Mucosa of gallbladder (tissue), 1 donor: Measurements from ENCODE around the gene RETREG1. TPM values are rescaled to one million over a fixed set of nuclear protein-coding genes. Genes with fewer than 3 reads are reported as not detected.
"Not testable (repeated sequence)": the region's sequence is repeated elsewhere in the genome, so short reads cannot be mapped to it uniquely, and the experiment has no call there.

ENCODE experiments used
- DNase-seq: peaks from one replicate; pipeline ENCODE4 v3.0.0-alpha.2; 2020; ENCODE audit warnings: low spot score
- total RNA-seq: library from RNA; stranded (reverse); gene quantifications from one replicate; pipeline ENCODE4 v1.2.1, GENCODE V29; 2021
- donor health status: DM: no; HTN: no; CAD: no.

Gene RETREG1
- total RNA-seq, 1 donor from 2014 or later = 63.7 TPM

DNA sequence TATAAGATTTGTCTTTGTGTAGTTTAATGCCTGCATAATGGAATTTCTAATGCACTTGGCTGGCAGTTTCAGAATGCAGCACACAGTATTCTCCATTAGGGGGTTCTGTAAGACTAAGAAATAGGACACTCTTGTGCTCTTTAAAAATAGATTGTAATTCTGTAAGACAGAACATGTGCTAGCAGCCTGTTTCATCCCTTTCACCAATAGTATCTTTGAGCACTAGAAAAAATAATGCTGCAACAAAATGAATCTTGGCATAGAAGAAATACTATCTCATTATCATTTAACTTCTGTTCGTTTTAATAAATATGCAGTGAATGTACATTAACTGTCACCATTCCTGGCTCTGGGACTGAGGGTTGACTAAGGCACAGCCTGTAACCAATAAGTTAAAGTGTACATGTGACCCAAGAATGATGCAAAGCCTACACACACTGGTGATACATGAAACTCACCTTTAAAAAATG lies 127.4 kb downstream of the RETREG1 start:
- DNase-seq = no peak

DNA sequence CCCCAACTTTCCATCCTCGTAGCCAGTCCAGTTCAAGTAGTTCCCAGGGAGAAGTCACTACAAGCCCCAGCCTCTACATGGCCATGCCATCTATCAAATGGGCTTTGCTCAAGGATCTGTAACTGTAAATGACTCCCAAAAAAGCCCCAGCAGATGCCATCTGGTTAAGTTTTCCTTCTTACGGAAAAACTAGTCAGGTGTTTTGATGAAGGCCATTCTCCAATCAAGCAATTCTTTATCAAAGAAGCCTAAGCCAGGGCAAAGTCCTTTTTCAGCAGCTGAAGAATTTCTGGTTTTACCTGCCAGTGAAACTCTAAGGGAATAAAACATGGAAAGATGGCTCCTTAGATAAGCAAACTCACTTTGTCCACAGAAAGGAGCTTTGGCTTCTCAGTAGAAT lies 129.3 kb downstream of the RETREG1 start:
- DNase-seq = no peak

DNA sequence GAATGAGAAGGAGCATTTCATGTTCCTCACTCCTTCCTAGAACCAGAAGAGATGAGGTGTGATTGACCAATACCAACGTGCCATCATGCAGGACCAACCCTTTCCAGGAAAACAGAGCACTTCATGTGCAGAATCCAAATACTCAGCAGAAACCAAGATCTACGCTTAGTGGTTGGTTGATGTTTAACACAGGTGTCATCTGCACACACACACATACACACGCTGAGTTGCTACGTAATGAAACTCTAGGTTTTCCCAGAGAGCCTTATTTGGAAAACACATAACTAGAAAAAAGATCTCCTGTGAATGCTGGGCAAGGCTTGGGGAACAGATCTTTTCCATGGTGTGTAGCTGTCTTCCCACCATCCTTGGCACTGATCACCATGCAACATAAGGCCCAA lies 130.1 kb downstream of the RETREG1 start:
- no peak for DNase-seq

DNA sequence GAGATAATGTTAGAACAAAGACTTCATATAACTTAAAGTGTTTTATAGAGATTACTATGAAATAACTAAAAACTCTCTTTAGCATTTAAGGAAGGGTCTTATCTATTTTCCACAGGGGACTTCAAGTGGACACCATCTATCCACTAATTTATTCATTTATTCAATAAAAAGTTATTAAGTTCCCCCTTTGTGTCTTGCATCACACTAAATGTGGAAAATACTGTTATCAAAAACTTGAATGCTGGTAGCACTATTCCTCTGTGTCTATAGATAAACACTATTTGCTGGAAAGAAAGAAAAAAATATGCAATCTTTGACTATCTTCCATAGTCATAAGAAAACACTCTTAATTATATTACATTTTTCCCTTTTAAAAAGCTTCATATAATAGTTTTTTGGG lies 131.1 kb downstream of the RETREG1 start:
- DNase-seq = no peak

DNA sequence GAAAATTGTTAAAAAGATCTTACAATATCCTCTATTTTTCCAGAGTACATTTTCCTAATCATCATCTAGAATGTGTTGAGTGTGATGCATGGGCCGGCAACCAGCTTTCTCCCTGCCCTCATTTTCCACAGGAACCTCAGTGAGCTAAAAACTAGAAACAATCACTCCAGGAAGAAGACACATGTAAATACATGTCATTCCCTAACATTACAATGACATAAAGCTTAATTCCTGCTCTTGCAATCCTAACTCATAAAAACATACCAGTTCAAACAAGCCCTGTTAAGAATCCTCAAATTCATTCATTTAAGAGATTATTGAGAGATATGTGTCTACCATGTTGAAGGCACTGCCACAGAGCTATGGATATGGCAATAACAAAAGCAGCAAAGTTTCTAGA lies 132.7 kb downstream of the RETREG1 start:
- no peak for DNase-seq

DNA sequence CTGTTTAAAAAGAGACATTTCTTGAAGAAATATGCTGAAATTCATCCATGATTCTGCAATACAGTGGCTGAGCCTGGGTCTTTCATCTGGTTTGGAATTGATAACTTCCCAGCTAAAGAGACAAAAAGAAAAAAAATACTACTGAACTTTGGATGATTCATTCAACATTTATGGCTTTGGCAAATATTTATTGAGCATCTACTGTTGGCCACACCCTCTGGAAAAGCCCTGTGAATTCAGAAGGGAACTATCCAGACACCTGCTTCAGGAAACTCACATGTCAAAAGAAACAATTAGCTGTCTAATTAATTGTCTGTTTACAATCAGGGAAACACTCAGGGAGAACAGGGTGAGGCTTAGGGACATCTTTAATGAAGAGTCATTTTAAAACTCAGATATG lies 133.4 kb downstream of the RETREG1 start:
- no peak for DNase-seq

DNA sequence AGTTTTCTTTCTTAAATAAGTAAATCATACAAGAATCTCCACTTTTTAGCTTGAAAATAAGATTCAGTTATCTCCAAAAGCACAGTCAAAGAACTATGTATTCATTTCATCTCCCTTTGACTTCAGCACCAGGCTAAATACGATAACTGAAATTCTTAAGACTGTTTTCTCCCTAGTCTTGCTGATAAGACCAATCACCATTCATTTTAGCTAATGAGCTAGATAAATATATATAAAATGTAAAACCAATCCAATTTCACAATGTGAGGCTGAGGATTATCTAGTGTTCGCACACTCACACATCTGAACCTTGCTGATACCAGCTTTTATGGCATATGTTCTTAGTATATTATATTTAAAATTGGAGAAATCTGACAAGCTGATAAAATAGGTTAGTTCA lies 133.9 kb downstream of the RETREG1 start:
- DNase-seq = no peak

DNA sequence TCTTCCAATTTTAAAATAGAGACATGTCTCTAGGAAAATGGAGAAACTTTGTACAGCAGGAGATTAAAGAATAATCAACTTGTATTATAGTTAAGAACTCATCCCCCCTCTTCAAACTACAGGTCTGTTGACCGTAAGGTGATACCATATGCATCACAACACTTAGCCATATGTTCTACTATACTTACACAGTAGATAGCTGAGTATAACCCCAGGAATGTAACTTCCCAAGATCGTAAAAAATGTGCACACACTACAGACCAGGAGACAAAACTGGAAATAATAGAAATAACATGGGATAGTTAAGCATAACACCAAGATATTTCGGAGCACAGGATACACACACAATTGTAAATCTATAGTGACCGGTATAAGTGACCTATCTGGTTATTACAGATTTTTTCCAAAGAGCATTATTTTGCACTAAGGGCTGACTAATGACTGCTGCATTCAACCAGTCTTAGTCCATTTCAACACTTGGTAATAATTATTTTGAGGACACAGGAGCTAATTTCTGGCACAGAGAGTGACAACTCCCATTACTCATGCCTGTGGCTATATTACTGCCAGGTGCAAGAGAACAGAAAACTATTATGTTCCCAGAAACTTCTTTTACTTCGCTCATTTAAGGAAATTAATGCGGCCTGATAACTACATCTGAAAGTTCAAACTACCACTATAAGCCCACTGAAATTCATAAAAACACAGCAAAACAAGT lies 135.8 kb downstream of the RETREG1 start:
- no peak for DNase-seq

DNA sequence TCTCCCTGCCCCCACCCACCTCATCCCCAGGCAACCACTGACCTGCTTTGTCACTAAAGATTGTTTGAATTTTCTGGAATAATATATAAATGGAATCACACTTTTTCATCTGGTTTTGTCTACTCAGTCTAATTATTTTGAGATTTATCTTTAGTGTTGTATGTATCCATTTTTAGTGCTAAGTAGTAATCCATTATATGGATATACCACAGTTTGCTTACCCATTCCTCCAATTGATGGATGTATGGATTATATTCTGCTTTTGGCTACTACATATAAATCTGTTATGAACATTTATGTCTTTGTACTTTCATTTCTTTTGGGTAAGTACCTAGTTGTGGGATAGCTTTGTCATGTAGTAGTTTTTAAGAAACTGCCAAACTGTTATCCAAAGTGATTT lies 136.7 kb downstream of the RETREG1 start:
- DNase-seq = no peak

DNA sequence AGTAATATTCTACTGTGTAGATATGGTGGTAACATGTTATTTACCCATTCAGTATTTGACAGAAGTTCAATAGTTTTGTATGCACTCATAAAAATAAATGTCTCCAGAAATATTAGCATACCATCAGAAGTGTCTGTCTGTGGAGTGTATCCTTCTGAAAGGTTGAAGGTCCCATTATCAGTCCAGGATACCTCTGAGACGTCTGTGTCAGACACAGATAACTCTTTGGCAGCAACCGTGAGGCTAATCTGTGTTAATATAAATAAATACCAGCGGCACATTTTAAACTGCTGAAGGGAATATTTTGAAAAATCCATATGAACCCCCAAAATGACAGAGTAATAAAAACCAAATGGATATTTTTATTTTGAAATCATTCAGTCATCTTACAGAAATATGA lies 139.3 kb downstream of the RETREG1 start:
- DNase-seq = no peak

DNA sequence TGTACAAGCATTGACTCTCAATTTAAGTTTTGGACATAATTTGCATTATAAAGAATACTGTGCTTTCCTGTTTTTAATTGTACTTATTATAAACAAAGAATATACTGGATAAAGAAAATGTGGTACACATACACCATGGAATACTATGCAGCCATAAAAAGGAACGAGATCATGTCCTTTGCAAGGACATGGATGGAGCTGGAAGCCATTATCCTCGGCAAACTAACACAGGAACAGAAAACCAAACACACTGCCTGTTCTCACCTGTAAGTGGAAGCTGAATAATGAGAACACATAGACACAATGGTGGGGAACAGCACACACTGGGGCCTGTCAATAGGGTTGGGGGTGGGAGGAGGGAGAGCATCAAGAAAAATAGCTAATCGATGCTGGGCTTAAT lies 140.4 kb downstream of the RETREG1 start:
- DNase-seq = not testable (repeated sequence)

DNA sequence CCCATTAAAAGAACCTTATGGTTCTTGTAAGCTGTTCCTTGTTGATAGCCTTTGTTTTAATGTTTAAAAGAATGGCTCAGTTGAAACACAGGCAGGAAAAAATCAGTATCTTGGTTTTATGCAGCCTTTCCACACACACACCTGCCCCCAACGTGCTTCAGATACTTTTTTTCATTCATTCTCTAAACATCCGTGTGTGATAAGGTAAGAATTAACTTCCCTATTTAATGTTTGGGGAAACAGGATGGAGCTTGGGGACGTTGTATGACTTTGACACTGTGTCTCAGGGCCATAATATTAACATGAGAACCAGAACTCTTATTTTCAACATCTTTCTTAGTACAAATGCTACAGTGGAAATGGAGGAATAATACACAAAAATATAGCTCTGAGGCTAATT lies 145.4 kb downstream of the RETREG1 start:
- DNase-seq = no peak

DNA sequence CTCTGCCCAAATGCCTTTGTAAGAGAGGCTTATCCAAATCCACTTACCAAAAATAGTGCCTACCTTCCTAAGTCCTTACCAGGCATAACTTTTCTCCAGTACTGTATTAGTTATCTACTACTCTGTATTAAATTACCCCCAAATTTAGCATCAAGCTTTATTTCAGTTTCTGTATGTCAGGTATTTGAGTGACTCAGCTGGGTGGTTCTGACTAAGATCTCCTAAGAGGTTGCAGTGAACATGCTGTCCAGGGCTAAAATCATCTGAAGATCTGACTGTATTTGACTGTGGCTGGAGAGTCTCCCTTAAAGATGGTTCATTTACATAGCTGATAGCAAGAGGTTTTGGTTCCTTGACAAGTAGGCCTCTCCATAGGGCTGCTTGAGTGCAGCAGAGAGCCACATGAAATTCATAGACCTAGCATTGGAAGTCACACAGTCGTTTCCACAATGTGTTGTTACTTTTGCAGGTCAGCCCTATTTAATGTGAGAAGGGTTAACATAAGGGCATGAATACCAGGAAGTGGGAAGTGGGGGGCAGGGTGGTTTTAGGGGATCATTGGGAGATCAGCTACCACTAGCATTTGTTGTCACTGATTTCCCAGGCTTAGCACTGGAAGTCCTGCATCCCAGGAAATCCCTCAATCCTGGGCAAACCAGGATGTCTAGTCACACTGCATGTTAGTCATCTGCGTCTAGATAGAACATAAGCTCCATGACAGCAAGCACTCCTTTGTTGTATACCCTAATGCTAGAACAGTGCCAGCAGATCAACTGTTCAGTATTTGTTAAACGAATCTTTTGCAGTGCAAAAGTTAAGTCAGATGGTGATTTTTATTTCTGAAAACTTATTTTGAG lies 149.2 kb downstream of the RETREG1 start:
- no peak for DNase-seq

DNA sequence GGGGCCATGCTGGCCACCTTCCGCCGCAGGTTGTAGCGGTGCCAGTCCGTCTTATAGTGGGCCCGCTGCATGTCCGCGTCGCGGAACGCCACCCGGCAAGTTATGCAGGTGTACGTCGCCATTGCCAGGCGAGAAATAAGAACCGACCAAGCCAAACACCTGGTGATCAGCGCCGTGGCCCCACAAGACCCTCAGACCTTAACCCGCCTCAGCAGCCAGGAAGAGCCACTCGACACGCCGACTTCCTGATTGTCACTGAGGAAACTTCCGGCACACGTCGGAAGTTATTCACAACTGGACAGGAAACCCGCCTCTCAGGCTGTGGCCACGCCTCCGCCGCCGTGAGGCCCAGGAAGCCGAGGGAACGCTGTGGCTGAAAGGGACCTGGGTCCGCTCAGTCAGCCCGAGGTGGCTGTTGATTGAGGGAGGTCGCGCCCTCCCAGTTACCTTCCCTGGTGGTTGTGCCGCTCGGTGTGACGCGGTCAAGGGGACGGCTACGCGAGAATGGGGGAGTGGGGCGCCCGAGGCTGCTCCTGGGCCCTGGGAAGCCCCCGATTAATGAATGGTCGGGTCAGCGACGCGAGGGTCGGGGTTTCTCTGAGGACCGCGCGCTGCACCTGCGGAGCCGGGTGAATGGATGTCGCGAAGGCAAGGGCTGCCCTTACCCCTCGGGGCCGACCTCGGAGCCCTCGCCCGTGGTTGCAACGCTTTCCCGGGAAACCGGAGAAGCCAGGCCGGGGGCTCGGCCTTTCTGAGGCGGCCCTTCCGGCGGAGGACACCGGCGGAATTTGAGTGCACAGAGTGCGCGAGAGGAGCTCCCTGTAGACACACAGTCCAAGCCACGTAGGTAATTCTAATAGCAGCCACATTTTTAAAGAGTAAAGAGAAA lies 151.0 kb downstream of the RETREG1 start, which contains the start of gene ZNF622:
TSS of gene ZNF622 (minus strand) at position 257 of the 889 bp plus-strand sequence. CDS start at position 122, 135 bp downstream.
- DNase-seq = peak; percentile 92

DNA sequence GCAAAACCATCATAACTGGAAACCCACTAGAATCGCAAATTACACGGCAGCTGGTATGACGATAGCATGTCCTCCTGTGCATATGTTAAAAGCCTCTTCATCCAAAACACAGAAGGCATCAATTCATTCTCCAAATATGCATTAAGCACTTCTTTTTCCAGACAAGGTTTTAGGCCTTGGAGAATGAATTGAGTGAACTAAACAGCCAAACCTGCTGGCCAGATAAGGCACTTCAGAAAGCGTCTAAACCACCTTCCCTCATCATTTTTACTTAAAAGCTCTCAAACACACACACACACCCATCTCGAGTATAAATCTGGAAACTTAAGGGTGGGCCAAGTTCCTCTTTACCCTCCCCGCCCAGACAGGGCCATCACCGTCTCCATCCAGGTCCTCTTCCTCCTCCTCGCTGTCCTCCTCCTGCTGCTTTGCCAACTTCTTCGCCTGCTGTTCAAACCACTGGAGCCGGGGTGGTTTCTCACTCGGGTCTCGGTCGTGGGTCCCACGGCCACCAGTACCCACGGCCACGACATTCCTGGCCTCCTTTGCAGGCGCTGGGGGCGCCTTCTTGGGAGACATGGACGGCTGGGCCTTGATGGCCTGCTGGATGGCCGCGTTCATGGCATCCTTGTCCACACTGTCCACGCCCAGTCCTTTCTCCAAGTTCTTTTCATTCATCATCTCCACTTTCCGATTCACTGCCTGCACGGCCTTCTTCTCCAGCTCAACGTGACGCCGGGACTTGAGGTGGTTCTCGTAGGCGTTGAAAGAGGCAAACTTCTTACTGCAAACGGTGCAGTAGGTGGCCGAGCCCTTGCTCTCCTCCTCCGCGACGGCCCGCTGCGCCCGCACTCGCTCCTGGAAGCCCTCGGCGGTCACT lies 151.9 kb downstream of the RETREG1 start:
- no peak for DNase-seq

DNA sequence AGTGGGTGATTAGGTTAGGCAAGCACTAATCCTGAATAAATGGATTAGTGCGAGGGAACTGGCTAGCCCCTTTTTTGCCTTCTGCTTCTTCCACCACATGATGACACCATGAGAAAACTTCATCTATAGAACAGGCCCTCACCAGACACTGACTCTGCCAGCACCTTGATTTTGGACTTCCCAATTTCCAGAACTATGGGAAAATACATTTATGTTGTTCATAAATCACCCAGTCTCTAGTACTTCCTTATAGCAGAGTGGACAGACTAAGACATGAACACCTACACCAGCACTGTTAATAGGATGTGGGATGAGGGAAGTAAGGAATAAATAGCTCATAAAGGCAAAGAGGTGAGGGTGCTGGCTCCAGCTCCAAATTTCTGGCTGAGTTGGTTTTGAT lies 152.6 kb downstream of the RETREG1 start:
- no peak for DNase-seq

DNA sequence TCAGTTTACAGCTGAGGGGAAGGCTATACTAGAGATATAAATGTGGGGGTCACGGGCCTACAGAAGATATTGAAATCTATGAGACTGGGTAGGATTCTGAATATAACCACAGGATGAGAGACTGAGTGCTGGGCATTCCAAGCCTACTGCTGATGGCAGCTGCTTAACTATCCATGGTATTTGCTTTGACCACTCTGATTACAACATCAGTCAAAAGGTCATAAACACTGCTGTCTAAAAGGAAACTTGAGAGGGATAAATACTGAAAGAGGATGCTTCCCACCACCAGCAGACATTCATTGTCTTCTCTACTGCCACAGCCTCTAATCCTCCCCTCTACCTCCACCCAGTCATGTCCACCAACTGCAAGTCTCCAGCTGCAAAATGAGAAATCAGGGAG lies 155.0 kb downstream of the RETREG1 start:
- no peak for DNase-seq

DNA sequence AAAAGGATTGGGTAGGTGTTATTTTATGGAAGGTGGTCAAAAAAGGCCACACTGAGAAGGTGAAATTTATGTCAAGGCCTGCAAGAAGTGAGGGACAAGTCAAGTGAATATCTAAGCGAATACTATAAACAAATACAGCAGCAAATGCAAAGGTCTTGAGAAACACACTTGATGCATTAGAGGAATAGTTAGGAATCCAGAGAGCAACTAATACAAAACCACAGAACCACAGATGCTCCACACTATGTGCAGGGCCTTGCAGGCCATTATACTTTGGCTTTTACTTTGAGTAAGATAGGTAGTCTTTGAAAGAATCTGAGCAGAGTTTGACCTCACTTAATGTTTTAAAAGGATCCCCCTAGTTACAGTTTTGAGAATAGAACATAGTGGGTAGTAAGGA lies 155.8 kb downstream of the RETREG1 start:
- no peak for DNase-seq

DNA sequence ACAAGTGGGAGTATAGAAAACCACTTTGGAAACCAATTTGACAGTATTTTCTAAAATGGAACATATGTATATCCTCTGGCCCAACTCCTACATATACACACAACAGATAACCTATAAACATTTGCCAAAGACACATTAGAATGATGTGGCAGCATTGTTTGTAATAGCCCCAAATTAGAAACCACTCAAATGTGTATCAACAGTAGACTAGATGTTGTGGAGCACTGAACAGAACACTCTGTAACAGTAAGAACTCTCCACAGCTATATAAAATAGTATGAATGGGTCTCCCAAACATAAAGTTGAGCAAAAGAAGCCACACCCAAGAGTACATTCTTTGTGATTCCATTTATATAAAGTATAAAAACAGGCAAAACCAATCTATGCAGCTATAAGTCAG lies 157.3 kb downstream of the RETREG1 start:
- no peak for DNase-seq

DNA sequence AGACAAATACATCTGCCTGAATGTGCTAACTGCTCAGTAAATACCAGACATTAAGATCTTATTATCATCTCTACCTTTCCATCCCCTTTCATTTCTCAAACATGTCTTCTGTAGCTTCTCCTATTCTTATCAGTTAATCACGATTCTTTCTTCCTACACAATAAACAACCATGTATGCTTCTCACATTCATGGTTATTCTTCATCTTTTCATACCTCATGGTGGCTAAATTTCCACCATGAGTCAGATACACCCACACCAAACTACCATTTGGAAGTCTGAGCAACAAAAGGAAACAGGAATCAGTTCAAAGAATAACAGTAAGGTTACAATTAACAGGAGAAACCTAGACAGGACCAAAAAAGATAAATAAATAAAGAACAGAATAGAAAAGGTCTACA lies 158.9 kb downstream of the RETREG1 start:
- DNase-seq = no peak

DNA sequence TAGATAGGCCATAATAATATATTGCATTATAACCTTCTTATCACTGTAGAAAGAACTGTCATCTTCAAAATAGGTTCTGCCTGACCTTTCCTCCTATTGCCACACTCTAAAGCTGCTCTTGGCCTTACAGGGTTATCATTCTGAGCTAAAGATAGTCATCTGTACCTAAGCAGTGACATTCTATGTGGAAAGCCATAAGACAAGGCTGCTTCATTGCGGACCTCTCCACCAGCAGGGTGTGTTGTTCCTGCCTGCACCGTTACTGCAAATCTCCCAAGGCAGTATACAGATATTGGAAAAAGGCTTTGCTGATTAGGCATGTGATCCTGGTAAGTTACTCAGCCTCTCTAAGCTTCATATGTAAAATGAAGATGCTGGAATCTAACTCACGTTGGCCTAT lies 159.3 kb downstream of the RETREG1 start:
- DNase-seq = no peak
